Mucosa of stomach (tissue), 1 donor: ENCODE data around the gene ATRNL1.
"Not testable (repeated sequence)": the region's sequence is repeated elsewhere in the genome, so short reads cannot be mapped to it uniquely, and the experiment has no call there.

ENCODE experiments used
- H3K27me3 ChIP-seq: one replicate; pipeline ENCODE4 v1.7.0; 2013; ENCODE audit warnings: mild to moderate bottlenecking, low read length; ENCODE audit not compliant: control insufficient read depth, insufficient read depth
- H3K36me3 ChIP-seq: one replicate; pipeline ENCODE4 v1.7.0; 2013; ENCODE audit warnings: low read length; ENCODE audit not compliant: control insufficient read depth, insufficient read depth
- H3K4me1 ChIP-seq: one replicate; pipeline ENCODE4 v1.7.0; 2013; ENCODE audit warnings: mild to moderate bottlenecking, low read length; ENCODE audit not compliant: control insufficient read depth, insufficient read depth
- H3K4me3 ChIP-seq: one replicate; pipeline ENCODE4 v1.7.0; 2013; ENCODE audit warnings: low read length
- H3K9ac ChIP-seq: one replicate; pipeline ENCODE4 v1.7.0; 2013; ENCODE audit warnings: mild to moderate bottlenecking, low read length, moderate library complexity
- H3K9me3 ChIP-seq: one replicate; pipeline ENCODE4 v1.7.0; 2013; ENCODE audit warnings: mild to moderate bottlenecking, low read length, moderate library complexity; ENCODE audit not compliant: control insufficient read depth
- donor health status: Pancreatic carcinoma.

The ATRNL1 gene

GRCh38 chr10:115747811-115748210 lies 654.6 kb downstream of the ATRNL1 start:
- Histone ChIP-seq H3K27me3 (no peaks in the 10 kb centered on the region), H3K9me3 (no peaks in the 10 kb centered on the region), H3K9ac (no peak overlapping the region), H3K4me3 (no peak overlapping the region), H3K36me3 (no peaks in the 10 kb centered on the region), H3K4me1 (no peaks in the 10 kb centered on the region)

- H3K4me3 ChIP-seq, H3K4me1 ChIP-seq, H3K9me3 ChIP-seq, H3K27me3 ChIP-seq, H3K9ac ChIP-seq, H3K36me3 ChIP-seq: not testable (repeated sequence)
Measured at GRCh38 chr10:115758488-115758887, 665.3 kb downstream of the ATRNL1 start.

GRCh38 chr10:115760131-115760530 lies 667.0 kb downstream of the ATRNL1 start:
- H3K4me3 ChIP-seq: no peak overlapping the region
- H3K9ac ChIP-seq: no peak overlapping the region
- H3K27me3 ChIP-seq: no peaks in the 10 kb centered on the region
- H3K4me1 ChIP-seq: no peaks in the 10 kb centered on the region
- no peaks in the 10 kb centered on the region for H3K9me3 ChIP-seq
- no peaks in the 10 kb centered on the region for H3K36me3 ChIP-seq

GRCh38 chr10:115761166-115761565 lies 668.0 kb downstream of the ATRNL1 start:
- H3K4me3 ChIP-seq: no peak overlapping the region
- no peaks in the 10 kb centered on the region for H3K9me3 ChIP-seq
- no peak overlapping the region for H3K9ac ChIP-seq
- H3K4me1 ChIP-seq: no peaks in the 10 kb centered on the region
- no peaks in the 10 kb centered on the region for H3K36me3 ChIP-seq
- no peaks in the 10 kb centered on the region for H3K27me3 ChIP-seq

GRCh38 chr10:115762029-115762428 lies 668.9 kb downstream of the ATRNL1 start:
- Histone ChIP-seq H3K9ac (no peak overlapping the region), H3K4me1 (no peaks in the 10 kb centered on the region)

GRCh38 chr10:115771755-115772154 lies 678.6 kb downstream of the ATRNL1 start:
- H3K36me3 ChIP-seq: no peaks in the 10 kb centered on the region
- no peak overlapping the region for H3K4me3 ChIP-seq
- no peaks in the 10 kb centered on the region for H3K27me3 ChIP-seq
- no peaks in the 10 kb centered on the region for H3K4me1 ChIP-seq
- H3K9me3 ChIP-seq: no peaks in the 10 kb centered on the region
- H3K9ac ChIP-seq: no peak overlapping the region

More at GRCh38 chr10:115762029-115762428, 668.9 kb downstream of the ATRNL1 start:
- H3K36me3 ChIP-seq: no peaks in the 10 kb centered on the region
- H3K27me3 ChIP-seq: no peaks in the 10 kb centered on the region
- H3K4me3 ChIP-seq: no peak overlapping the region
- no peaks in the 10 kb centered on the region for H3K9me3 ChIP-seq

- Histone ChIP-seq H3K36me3 (no peaks in the 10 kb centered on the region), H3K9me3 (no peaks in the 10 kb centered on the region), H3K4me1 (no peaks in the 10 kb centered on the region), H3K4me3 (no peak overlapping the region), H3K27me3 (no peaks in the 10 kb centered on the region), H3K9ac (no peak overlapping the region)
Measured at GRCh38 chr10:115772606-115773005, 679.4 kb downstream of the ATRNL1 start.

- Histone ChIP-seq H3K4me3 (no peak overlapping the region), H3K4me1 (no peaks in the 10 kb centered on the region), H3K27me3 (no peaks in the 10 kb centered on the region), H3K36me3 (no peaks in the 10 kb centered on the region), H3K9ac (no peak overlapping the region), H3K9me3 (no peaks in the 10 kb centered on the region)
Measured at GRCh38 chr10:115773832-115774231, 680.7 kb downstream of the ATRNL1 start.

GRCh38 chr10:115774721-115775120 lies 681.6 kb downstream of the ATRNL1 start:
- Histone ChIP-seq H3K4me3 (no peak overlapping the region), H3K27me3 (no peaks in the 10 kb centered on the region), H3K4me1 (no peaks in the 10 kb centered on the region), H3K9ac (no peak overlapping the region), H3K36me3 (no peaks in the 10 kb centered on the region), H3K9me3 (no peaks in the 10 kb centered on the region)

GRCh38 chr10:115777646-115778045 lies 684.5 kb downstream of the ATRNL1 start:
- no peak overlapping the region for H3K4me3 ChIP-seq
- H3K27me3 ChIP-seq: no peaks in the 10 kb centered on the region
- no peaks in the 10 kb centered on the region for H3K36me3 ChIP-seq
- no peaks in the 10 kb centered on the region for H3K9me3 ChIP-seq
- H3K4me1 ChIP-seq: no peaks in the 10 kb centered on the region
- H3K9ac ChIP-seq: no peak overlapping the region

DNA sequence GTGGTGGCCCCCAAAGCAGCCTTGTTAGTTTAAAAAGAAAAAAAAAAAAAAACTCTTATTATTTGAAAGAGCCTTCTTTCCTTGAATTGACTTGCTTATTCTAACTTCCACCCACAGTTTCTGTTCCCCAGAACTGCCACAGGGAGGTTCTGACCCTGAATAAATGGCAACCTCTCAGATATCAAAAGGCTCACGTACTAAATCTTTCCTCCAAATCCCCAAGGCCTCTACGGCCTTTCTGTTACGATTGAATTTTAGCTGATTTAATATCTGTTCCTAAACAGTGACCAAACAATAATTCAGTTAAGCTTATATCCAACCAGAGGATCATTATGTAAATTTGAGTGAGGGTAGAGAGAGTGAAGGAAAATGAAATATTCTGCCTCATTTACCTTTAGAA lies 697.1 kb downstream of the ATRNL1 start:
- Histone ChIP-seq H3K9me3 (no peaks in the 10 kb centered on the region), H3K4me3 (no peak overlapping the region), H3K27me3 (no peaks in the 10 kb centered on the region), H3K9ac (no peak overlapping the region), H3K36me3 (no peaks in the 10 kb centered on the region), H3K4me1 (no peaks in the 10 kb centered on the region)

GRCh38 chr10:115795964-115796363 lies 702.8 kb downstream of the ATRNL1 start:
- Histone ChIP-seq H3K4me3 (no peak overlapping the region), H3K27me3 (no peaks in the 10 kb centered on the region), H3K9me3 (no peaks in the 10 kb centered on the region), H3K36me3 (no peaks in the 10 kb centered on the region), H3K9ac (no peak overlapping the region), H3K4me1 (no peaks in the 10 kb centered on the region)

DNA sequence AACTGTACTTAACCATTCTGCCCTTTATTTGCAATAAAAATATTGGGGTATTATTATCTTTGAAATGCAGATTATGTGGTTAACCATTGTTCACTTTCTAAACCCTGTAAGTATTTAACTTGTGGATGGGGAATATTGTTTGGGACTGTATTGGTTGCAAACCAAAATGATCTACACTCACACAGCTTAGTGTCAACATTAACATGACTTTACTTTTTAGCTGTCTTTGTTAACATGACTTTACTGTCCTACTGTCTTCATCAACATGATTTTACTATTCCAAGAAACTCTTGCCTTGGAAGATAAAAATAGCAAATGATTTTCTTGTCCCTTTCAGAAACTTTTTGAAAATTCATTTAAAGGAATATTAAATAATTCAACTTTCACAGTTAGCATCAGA lies 708.3 kb downstream of the ATRNL1 start:
- Histone ChIP-seq H3K9ac (no peak overlapping the region), H3K36me3 (no peaks in the 10 kb centered on the region), H3K27me3 (peaks cover 3% of the 10 kb centered on the region), H3K9me3 (no peaks in the 10 kb centered on the region), H3K4me1 (no peaks in the 10 kb centered on the region), H3K4me3 (no peak overlapping the region)
